Ascending aorta (tissue), 2 donors: ENCODE measurements around the gene KIAA0319L. TPM values are rescaled to one million over a fixed set of nuclear protein-coding genes. Genes with fewer than 3 reads are reported as not detected.

ENCODE experiments used
- DNase-seq, 2 donors: peaks; one replicate each; pipeline ENCODE4 v3.0.0-alpha.2; 2019; ENCODE audit warnings: low spot score in 2 of 2
- H3K27ac ChIP-seq, 2 donors: fragments of 200-600 bp; sonication (generic); one replicate each; pipeline ENCODE4 v1.5.1; 2016 to 2017; ENCODE audit warnings: mild to moderate bottlenecking in 1 of 2
- H3K27me3 ChIP-seq: fragments of 200-600 bp; sonication (generic); one replicate; pipeline ENCODE4 v1.5.1; 2017
- H3K36me3 ChIP-seq, 2 donors: fragments of 200-600 bp; sonication (generic); one replicate each; pipeline ENCODE4 v1.5.1; 2016
- H3K4me1 ChIP-seq, 2 donors: fragments of 200-600 bp; sonication (generic); one replicate each; pipeline ENCODE4 v1.5.1; 2016 to 2017; ENCODE audit warnings: mild to moderate bottlenecking in 1 of 2
- H3K4me3 ChIP-seq, 2 donors: fragments of 200-600 bp; sonication (generic); one replicate each; pipeline ENCODE4 v1.5.1; 2016 to 2017; ENCODE audit warnings: mild to moderate bottlenecking in 1 of 2
- H3K9me3 ChIP-seq, 2 donors: fragments of 200-600 bp; sonication (generic); one replicate each; pipeline ENCODE4 v1.5.1; 2016
- intact Hi-C: fragments of 100-400 bp; cut with DNase I; formaldehyde crosslinking; loops from one replicate; pipeline ENCODE4 v1.15.1; 2023
- total RNA-seq: library from RNA; depleted of rRNA; stranded (reverse); fragments of >200 nt; gene quantifications from one replicate; pipeline ENCODE4 v1.1.0, GENCODE V29; 2016
- TF ChIP-seq, protein P1 (sequence below), 3 experiments: fragments of 200-600 bp in 2 of 3; fragments of 450-650 bp in 1 of 3; sonication (generic) in 2 of 3; IDR thresholded peaks; one replicate each; pipeline ENCODE4 v1.5.1; 2016 to 2019; ENCODE audit warnings: antibody characterized with exemption in 3 of 3, mild to moderate bottlenecking in 1 of 3, moderate library complexity in 1 of 3

The KIAA0319L gene
- total RNA-seq, 1 donor from 2014 or later = 44.9 TPM

DNA sequence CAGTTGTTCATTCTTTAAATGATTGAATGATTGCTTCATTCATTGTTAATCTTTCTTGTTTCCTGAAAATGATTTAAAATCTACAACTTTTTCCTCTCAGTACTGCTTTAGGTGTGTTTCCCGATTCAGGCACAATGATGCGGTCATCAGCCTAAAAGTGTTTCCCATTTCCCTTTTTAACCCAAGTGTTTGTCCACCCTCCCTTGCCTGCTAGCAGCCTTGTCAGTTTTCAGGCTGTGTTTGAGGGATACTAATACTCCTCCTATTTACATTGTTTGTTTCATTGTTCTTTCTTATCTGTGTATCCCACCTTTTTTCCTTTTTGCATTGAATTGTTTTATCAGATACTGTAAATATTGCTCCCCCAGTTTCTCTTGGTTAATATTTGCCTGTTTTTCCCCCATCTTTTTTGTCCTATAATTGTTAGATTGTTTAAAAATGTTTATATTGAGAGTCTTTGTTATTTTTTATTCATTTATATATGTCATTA is 131.1 kb downstream of the KIAA0319L start:
- H3K4me1 ChIP-seq = no peaks in the 10 kb centered on the region
- H3K4me3 ChIP-seq = no peak overlapping the region
- no peaks in the 10 kb centered on the region for H3K27me3 ChIP-seq
- no peak overlapping the region for H3K27ac ChIP-seq
- H3K36me3 ChIP-seq = peaks cover 0 to 5% of the 10 kb centered on the region in 2 donors
- DNase-seq = no peak
- TF ChIP-seq, protein P1, sequence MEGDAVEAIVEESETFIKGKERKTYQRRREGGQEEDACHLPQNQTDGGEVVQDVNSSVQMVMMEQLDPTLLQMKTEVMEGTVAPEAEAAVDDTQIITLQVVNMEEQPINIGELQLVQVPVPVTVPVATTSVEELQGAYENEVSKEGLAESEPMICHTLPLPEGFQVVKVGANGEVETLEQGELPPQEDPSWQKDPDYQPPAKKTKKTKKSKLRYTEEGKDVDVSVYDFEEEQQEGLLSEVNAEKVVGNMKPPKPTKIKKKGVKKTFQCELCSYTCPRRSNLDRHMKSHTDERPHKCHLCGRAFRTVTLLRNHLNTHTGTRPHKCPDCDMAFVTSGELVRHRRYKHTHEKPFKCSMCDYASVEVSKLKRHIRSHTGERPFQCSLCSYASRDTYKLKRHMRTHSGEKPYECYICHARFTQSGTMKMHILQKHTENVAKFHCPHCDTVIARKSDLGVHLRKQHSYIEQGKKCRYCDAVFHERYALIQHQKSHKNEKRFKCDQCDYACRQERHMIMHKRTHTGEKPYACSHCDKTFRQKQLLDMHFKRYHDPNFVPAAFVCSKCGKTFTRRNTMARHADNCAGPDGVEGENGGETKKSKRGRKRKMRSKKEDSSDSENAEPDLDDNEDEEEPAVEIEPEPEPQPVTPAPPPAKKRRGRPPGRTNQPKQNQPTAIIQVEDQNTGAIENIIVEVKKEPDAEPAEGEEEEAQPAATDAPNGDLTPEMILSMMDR (IDR thresholded peaks at IDR 0.05) = no peak
- no peaks in the 10 kb centered on the region for H3K9me3 ChIP-seq
- intact Hi-C loops = no loop called here

DNA sequence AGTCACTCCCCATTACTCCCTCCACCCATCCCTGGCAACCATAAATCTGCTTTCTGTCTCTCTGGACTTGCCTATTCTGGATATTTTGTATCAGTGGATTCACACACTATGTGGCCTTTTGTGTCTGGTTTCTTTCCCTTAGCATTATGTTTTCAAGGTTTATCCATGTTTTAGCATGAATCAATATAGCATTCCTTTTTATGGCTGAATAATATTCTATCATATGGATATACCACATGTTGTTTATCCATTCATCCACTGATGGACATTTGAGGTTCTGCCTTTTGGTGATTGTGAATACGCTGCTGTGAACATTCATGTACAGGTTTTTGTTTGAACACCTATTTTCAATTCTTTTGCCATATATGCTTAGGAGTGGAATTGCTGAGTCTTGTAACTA is 148.3 kb downstream of the KIAA0319L start:
- TF ChIP-seq, protein P1 (IDR thresholded peaks at IDR 0.05) = no peak
- intact Hi-C loops = no loop called here
- peaks cover 24 to 57% of the 10 kb centered on the region in 2 donors for H3K36me3 ChIP-seq

DNA sequence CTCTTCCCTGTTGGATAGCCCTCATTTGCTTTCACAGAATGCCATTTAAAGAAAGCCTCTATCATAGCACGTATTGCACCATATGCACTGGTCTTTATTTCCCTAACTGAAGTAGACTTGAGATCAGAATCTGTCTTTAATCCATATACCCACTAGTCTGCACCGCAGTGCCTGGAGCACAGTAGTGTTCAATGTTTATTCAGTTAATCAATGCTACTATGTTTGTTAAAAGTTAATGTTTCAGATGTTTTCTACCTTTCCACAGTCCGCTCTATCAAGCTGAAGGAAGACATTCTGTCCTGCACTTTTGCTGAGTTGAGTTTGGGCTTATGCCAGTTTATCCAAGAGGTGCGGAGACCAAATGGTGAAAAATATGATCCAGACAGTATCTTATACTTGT is 149.5 kb downstream of the KIAA0319L start:
- intact Hi-C loops = no loop called here
- Histone ChIP-seq H3K36me3 (peaks cover 33 to 69% of the 10 kb centered on the region in 2 donors), H3K27ac (no peak overlapping the region), H3K27me3 (no peaks in the 10 kb centered on the region), H3K9me3 (no peaks in the 10 kb centered on the region), H3K4me1 (no peaks in the 10 kb centered on the region), H3K4me3 (no peak overlapping the region)
- no peak for DNase-seq
- TF ChIP-seq, protein P1 (IDR thresholded peaks at IDR 0.05) = no peak

More for the DNA sequence above, 148.3 kb downstream of the KIAA0319L start:
- no peaks in the 10 kb centered on the region for H3K4me1 ChIP-seq
- H3K9me3 ChIP-seq = no peaks in the 10 kb centered on the region
- DNase-seq = no peak
- H3K27ac ChIP-seq = no peak overlapping the region
- no peaks in the 10 kb centered on the region for H3K27me3 ChIP-seq
- no peak overlapping the region for H3K4me3 ChIP-seq

DNA sequence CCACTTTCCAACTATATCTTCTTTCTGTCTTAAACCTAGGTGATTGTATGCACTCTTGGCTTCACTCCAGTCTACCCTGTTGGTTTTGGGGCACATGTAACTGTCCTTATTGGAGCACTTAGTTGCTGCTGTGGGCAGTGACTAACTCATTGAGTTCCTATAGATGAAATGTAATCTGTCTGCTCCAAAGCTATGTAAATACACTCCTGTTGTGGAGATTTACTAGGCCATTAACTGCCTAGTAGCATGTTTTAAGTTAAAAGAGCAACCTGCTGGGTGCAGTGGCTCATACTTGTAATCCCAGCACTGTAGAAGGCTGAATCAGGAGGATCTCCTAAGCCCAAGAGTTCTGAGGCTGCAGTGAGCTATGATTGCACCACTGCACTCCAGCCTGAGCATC is 151.1 kb downstream of the KIAA0319L start:
- intact Hi-C loops = no loop called here
- TF ChIP-seq, protein P1 (IDR thresholded peaks at IDR 0.05) = no peak
- DNase-seq = no peak
- Histone ChIP-seq H3K27me3 (no peaks in the 10 kb centered on the region), H3K36me3 (peaks cover 33 to 83% of the 10 kb centered on the region in 2 donors), H3K4me1 (no peaks in the 10 kb centered on the region), H3K4me3 (no peak overlapping the region), H3K27ac (no peak overlapping the region), H3K9me3 (no peaks in the 10 kb centered on the region)

DNA sequence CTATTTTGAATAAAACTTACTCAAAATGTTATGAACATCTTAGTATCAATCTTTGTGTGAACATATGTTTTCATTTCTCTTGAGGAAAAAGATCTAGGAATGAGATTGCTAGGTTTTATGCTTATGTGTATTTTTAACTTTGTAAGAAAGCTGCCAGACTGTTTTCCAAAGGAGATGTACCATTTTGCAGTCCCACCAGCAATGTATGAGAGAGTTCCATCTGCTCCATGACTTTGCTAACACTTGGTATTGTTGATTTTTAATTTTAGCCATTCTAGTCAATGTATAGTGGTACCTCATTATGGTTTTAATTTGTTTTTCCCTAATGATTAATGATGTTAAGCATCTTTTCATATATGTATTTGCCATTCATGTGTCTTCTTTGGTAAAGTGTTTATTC is 156.2 kb downstream of the KIAA0319L start:
- H3K4me3 ChIP-seq = no peak overlapping the region
- no peaks in the 10 kb centered on the region for H3K9me3 ChIP-seq
- TF ChIP-seq, protein P1 (IDR thresholded peaks at IDR 0.05) = no peak
- no peak for DNase-seq
- no peaks in the 10 kb centered on the region for H3K27me3 ChIP-seq
- no peak overlapping the region for H3K27ac ChIP-seq
- H3K36me3 ChIP-seq = peaks cover 51 to 93% of the 10 kb centered on the region in 2 donors
- no peaks in the 10 kb centered on the region for H3K4me1 ChIP-seq
- intact Hi-C loops = no loop called here

DNA sequence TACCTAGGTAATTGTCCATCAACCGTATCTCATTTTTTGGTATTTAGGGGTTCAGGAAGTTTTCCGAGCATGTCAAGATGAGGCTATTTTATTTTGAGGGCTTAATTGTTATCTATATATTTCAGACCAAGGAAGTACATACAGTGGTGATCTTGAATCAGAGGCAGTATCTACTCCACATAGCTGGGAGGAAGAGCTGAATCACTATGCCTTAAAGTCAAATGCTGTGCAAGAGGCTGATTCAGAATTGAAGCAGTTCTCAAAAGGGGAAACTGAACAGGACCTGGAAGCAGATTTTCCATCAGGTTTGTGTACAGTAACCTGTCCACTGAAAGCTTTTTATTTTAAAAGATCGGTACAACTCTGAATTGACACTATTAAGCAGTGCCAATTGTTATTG is 158.5 kb downstream of the KIAA0319L start:
- peaks cover 52 to 88% of the 10 kb centered on the region in 2 donors for H3K36me3 ChIP-seq
- no peaks in the 10 kb centered on the region for H3K9me3 ChIP-seq
- H3K4me3 ChIP-seq = no peak overlapping the region
- H3K27me3 ChIP-seq = no peaks in the 10 kb centered on the region
- intact Hi-C loops = no loop called here
- TF ChIP-seq, protein P1 (IDR thresholded peaks at IDR 0.05) = no peak
- DNase-seq = no peak
- H3K4me1 ChIP-seq = no peaks in the 10 kb centered on the region
- H3K27ac ChIP-seq = no peak overlapping the region
